GM06990 (cell line): ENCODE measurements around the gene PCED1A.

ENCODE experiments used
- DNase-seq: peaks from one replicate; pipeline ENCODE4 v3.0.0-alpha.2; 2011; ENCODE audit not compliant: insufficient read length; ENCODE audit errors: extremely low read depth
- H3K27me3 ChIP-seq: replicated peaks from 2 replicates; pipeline ENCODE4 v1.6.0; 2011; ENCODE audit warnings: low read length; ENCODE audit not compliant: control insufficient read depth, insufficient read depth
- H3K36me3 ChIP-seq: 2 replicates; pipeline ENCODE4 v1.5.1; 2011; ENCODE audit warnings: low read length; ENCODE audit not compliant: control insufficient read depth, insufficient read depth
- H3K4me3 ChIP-seq: replicated peaks from 2 replicates; pipeline ENCODE4 v1.5.1; 2011; ENCODE audit warnings: low read depth, mild to moderate bottlenecking, control low read depth, low read length
- CTCF ChIP-seq: IDR thresholded peaks from 2 replicates; pipeline ENCODE4 v1.5.1; 2011; ENCODE audit warnings: low read length, control low read depth, mild to moderate bottlenecking, inconsistent platforms; ENCODE audit not compliant: insufficient read depth, poor library complexity, severe bottlenecking

PCED1A gene

DNA sequence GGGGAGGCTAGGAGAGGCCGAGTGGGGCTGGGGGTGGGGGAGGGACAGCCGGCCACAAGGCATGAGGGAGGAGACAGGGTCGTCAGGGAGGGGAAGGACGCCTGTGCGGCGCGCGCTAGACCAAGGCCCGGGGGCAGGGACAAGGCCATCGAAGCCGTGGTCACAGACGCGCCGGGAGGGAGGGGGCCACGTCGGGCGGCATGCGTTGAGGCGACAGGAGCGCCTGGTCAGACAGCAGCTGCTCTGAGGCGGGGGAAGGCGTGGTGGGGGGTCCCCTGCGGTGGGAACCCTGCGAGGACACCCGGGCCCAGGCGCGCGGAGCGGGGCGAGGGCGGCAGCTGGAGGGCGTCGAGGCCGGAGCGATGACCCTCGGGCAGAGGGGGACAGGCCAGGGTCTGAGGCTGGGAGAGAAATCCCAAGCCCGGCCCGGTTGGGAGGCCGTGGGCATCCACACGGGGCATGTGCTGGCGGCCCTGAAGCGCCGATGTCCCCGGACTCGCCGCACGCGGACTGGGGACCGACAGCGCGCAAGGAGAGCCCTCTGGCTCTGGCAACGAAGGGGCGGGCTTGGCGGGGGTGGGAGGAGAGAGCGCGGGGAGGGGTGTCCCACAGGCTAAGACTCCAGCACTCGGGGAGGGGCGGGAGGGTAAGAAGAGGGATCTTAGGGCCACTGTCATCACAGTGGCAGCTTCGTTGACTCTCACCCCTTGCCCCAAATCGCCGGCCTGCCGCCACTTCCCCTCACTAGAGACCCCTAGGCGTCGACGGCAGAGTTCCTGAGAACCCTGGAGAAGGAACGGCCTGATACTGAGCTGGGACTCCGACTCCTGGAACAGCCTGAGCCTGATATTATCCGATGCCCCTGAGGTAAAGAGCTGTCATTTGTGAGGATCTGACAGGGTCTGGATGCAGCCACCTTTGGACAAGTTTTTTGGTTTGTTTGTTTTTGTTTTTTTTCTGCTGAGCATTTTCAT, 19.3 kb downstream of the PCED1A start:
- Histone ChIP-seq H3K36me3 (no peaks in the 10 kb centered on the region), H3K27me3 (no peaks in the 10 kb centered on the region), H3K4me3 (no peak overlapping the region)
- no peak for TF ChIP-seq CTCF
- DNase-seq: no peak

DNA sequence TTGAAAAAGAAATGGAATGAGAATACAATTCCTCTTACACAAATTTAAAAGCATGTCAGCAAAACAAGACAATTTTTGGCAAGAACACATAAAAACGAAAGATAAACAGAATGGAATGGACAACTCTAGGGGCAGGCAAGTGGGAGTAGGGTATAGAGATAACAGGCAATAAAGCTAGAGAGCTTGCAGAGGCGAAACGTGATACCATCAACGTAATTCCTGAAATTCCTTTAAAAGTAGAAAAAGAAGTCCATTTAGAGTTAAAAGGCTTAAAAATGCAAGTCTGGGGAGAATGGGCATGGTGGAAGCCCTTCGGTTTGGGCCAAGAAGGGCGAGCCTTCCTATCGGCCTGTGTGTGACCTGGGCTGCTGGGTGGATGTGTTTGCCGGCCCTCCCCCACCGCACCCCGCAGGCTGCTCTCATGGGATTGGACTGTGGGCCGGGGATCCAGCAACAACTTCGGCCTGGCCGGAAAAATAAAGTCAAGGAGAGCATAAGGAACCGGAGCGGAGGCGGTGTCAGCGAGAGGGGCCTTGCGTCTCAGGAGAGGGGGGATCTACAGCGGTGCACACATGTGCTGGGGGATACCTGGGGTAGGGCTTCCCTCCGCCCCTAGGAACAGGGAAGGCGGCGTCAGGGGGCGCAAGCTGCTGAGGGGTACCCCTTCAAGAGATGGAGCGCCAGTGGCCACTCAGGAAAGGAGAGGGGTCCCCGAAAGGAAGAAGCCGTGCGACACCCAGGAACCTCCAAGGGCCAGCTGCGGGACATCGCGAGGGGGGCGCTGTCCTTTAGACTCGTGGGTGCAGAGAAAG, 20.2 kb downstream of the PCED1A start:
- H3K27me3 ChIP-seq: no peaks in the 10 kb centered on the region
- H3K4me3 ChIP-seq: no peak overlapping the region
- no peak for DNase-seq
- no peaks in the 10 kb centered on the region for H3K36me3 ChIP-seq
- TF ChIP-seq CTCF: no peak

GRCh38 chr20:2817891-2818595, 22.4 kb downstream of the PCED1A start:
- H3K4me3 ChIP-seq: no peak overlapping the region
- TF ChIP-seq CTCF: no peak
- H3K36me3 ChIP-seq: no peaks in the 10 kb centered on the region
- no peaks in the 10 kb centered on the region for H3K27me3 ChIP-seq
- no peak for DNase-seq

DNA sequence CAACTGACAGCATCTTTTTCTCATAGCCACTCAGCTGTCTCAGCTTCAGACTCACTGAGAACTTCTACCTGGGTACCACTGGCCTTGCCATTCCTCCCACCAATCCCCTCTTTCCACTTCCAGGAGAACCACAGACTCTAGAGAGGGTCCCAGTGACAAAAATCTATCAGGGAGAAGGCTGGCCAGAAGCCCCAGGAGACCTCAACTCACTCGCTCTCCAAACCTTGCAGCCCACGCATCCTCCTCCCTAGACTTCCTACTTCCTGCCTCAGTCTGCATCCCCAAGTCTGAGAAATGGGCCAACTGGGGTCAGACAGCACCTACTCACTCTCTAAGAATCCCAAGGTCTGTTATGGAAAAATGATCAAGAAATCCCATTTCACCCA, 23.1 kb downstream of the PCED1A start:
- no peaks in the 10 kb centered on the region for H3K36me3 ChIP-seq
- no peaks in the 10 kb centered on the region for H3K27me3 ChIP-seq
- H3K4me3 ChIP-seq: no peak overlapping the region
- no peak for DNase-seq
- TF ChIP-seq CTCF: no peak

GRCh38 chr20:2816583-2817340, 23.7 kb downstream of the PCED1A start:
- TF ChIP-seq CTCF: peak; percentile 23
- Histone ChIP-seq H3K36me3 (no peaks in the 10 kb centered on the region), H3K27me3 (no peaks in the 10 kb centered on the region), H3K4me3 (no peak overlapping the region)
- no peak for DNase-seq
